A549 (cell line): ENCODE results near the gene L3MBTL2. TPM values are rescaled to one million over a fixed set of nuclear protein-coding genes. Genes with fewer than 3 reads are reported as not detected.

Experiments
- ATAC-seq, 2 experiments: fragments of 200-7000 bp in 1 of 2; fragments of >200 bp in 1 of 2; cut with Nextera tagmentation in 1 of 2; cut with Tn5 transposase in 1 of 2; 3 replicates each; pipeline versions ENCODE4 v1.8.0 to v1.9.1; 2018 to 2020; ENCODE audit warnings: mild to moderate bottlenecking in 1 of 2, moderate library complexity in 1 of 2
- CTCF ChIA-PET: fragments of 300-600 bp; sonication (Branson Sonifier 250); formaldehyde crosslinking; extraction: SDS; loops from one replicate; lab custom pipeline; 2021; ENCODE audit warnings: antibody characterized with exemption, inconsistent platforms; lab: Yijun Ruan, JAX
- POLR2A ChIA-PET: fragments of 350-600 bp; formaldehyde crosslinking; extraction: SDS; loops from one replicate; lab custom pipeline; 2021; ENCODE audit warnings: antibody characterized with exemption, inconsistent platforms; lab: Yijun Ruan, JAX
- DNase-seq, 2 experiments: peaks; one replicate each; pipeline versions ENCODE4 v3.0.0 to v3.0.0-alpha.2; 2011 to 2016; ENCODE audit warnings: low read depth in 1 of 2, low spot score in 1 of 2
- FAIRE-seq: peaks from 2 replicates; lab custom pipeline; 2011; peaks lifted over from hg19 to GRCh38; lab: Jason Lieb, UNC
- H3K27ac ChIP-seq, 2 experiments: fragments of >200 bp; sonication (Bioruptor Twin); formaldehyde crosslinking; 3 replicates each; pipeline ENCODE4 v1.5.1; 2016 to 2017
- H3K4me1 ChIP-seq: fragments of >200 bp; sonication (Bioruptor Twin); formaldehyde crosslinking; 3 replicates; pipeline ENCODE4 v1.6.1; 2016
- H3K4me2 ChIP-seq: fragments of >200 bp; sonication (Bioruptor Twin); formaldehyde crosslinking; 3 replicates; pipeline ENCODE4 v1.6.1; 2016
- H3K4me3 ChIP-seq: fragments of >200 bp; sonication (Bioruptor Twin); formaldehyde crosslinking; 3 replicates; pipeline ENCODE4 v1.5.1; 2016
- H3K9me3 ChIP-seq: fragments of >200 bp; sonication (Bioruptor Twin); formaldehyde crosslinking; 3 replicates; pipeline ENCODE4 v1.6.1; 2016
- BHLHE40 ChIP-seq: IDR thresholded peaks from 2 replicates; pipeline ENCODE4 v1.6.1; 2012; ENCODE audit warnings: low read depth, low read length, inconsistent platforms
- CHD2 ChIP-seq: fragments of 150-350 bp; IDR thresholded peaks from 2 replicates; pipeline ENCODE4 v1.6.1; 2014; ENCODE audit warnings: low read length; ENCODE audit not compliant: partially characterized antibody
- E2F6 ChIP-seq: IDR thresholded peaks from 2 replicates; pipeline ENCODE4 v1.6.1; 2012; ENCODE audit warnings: low read depth, borderline replicate concordance
- EHF ChIP-seq: fragments of 250-450 bp; sonication (Bioruptor Pico); IDR thresholded peaks from 2 replicates; pipeline ENCODE4 v1.5.0; 2020; ENCODE audit warnings: mild to moderate bottlenecking
- EP300 ChIP-seq, 2 experiments: fragments of >200 bp; sonication (Bioruptor Twin); formaldehyde crosslinking; IDR thresholded peaks; 2 replicates in 1 of 2; 3 replicates in 1 of 2; pipeline ENCODE4 v1.6.1; 2016 to 2017
- ESRRA ChIP-seq: fragments of 150-350 bp; IDR thresholded peaks from 2 replicates; pipeline ENCODE4 v1.6.1; 2014; ENCODE audit warnings: mild to moderate bottlenecking, low read length, borderline replicate concordance
- FOSL2 ChIP-seq, 2 experiments: fragments of 450-650 bp in 1 of 2; fragments of >200 bp in 1 of 2; sonication (Bioruptor Twin) in 1 of 2; formaldehyde crosslinking; IDR thresholded peaks; 2 replicates each; pipeline versions ENCODE4 v1.5.0 to v1.6.1; 2016 to 2020; ENCODE audit warnings: mild to moderate bottlenecking in 1 of 2, moderate library complexity in 1 of 2
- HEYL ChIP-seq: fragments of 250-450 bp; sonication (Bioruptor Pico); IDR thresholded peaks from 2 replicates; pipeline ENCODE4 v1.8.0; 2021; ENCODE audit warnings: mild to moderate bottlenecking, moderate library complexity
- HOXA7 ChIP-seq: fragments of 250-450 bp; sonication (Bioruptor Pico); IDR thresholded peaks from 2 replicates; pipeline ENCODE4 v1.5.0; 2020; ENCODE audit warnings: mild to moderate bottlenecking, moderate library complexity
- MAX ChIP-seq: IDR thresholded peaks from 2 replicates; pipeline ENCODE4 v1.6.1; 2012
- MYC ChIP-seq: IDR thresholded peaks from 2 replicates; pipeline ENCODE4 v1.6.1; 2012; ENCODE audit warnings: mild to moderate bottlenecking, inconsistent platforms, low read length, improper control_type of control experiment, borderline replicate concordance
- NFE2L2 ChIP-seq: fragments of 150-350 bp; conservative IDR thresholded peaks from 2 replicates; pipeline ENCODE4 v1.6.1; 2014; ENCODE audit warnings: low read length
- NR3C1 ChIP-seq: fragments of >200 bp; sonication (Bioruptor Twin); formaldehyde crosslinking; IDR thresholded peaks from 3 replicates; pipeline ENCODE4 v1.6.1; 2017
- POLR2AphosphoS2 ChIP-seq: conservative IDR thresholded peaks from 2 replicates; pipeline ENCODE4 v1.6.1; 2012; ENCODE audit warnings: low read length, improper control_type of control experiment, inconsistent platforms
- RARB ChIP-seq: fragments of 250-450 bp; sonication (Bioruptor Pico); IDR thresholded peaks from 2 replicates; pipeline ENCODE4 v1.8.0; 2021; ENCODE audit warnings: mild to moderate bottlenecking, moderate library complexity
- REST ChIP-seq: fragments of 200-600 bp; sonication (generic); IDR thresholded peaks from 2 replicates; pipeline ENCODE4 v1.6.1; 2016; ENCODE audit warnings: antibody characterized with exemption, mild to moderate bottlenecking, moderate library complexity
- RNF2 ChIP-seq: fragments of 200-600 bp; sonication (generic); IDR thresholded peaks from 2 replicates; pipeline ENCODE4 v1.6.1; 2016; ENCODE audit warnings: low read depth, mild to moderate bottlenecking, antibody characterized with exemption, moderate library complexity, borderline replicate concordance
- TFCP2L1 ChIP-seq: fragments of 250-450 bp; sonication (Bioruptor Pico); IDR thresholded peaks from 2 replicates; pipeline ENCODE4 v1.5.0; 2021; ENCODE audit warnings: mild to moderate bottlenecking
- TP53 ChIP-seq: fragments of 250-450 bp; sonication (Bioruptor Pico); IDR thresholded peaks from 2 replicates; pipeline ENCODE4 v1.5.0; 2021; ENCODE audit warnings: mild to moderate bottlenecking, moderate library complexity
- ZC3H11A ChIP-seq: fragments of 450-650 bp; IDR thresholded peaks from 2 replicates; pipeline ENCODE4 v1.6.1; 2014; ENCODE audit warnings: antibody characterized with exemption, mild to moderate bottlenecking
- ZFP36 ChIP-seq: fragments of 450-650 bp; IDR thresholded peaks from 2 replicates; pipeline ENCODE4 v1.6.1; 2014; ENCODE audit warnings: borderline replicate concordance; ENCODE audit not compliant: partially characterized antibody
- ZNF302 ChIP-seq: fragments of 250-450 bp; sonication (Bioruptor Pico); IDR thresholded peaks from 2 replicates; pipeline ENCODE4 v1.9.0; 2021; ENCODE audit warnings: inconsistent platforms, mild to moderate bottlenecking, moderate library complexity
- ZSCAN20 ChIP-seq: fragments of 250-450 bp; sonication (Bioruptor Pico); IDR thresholded peaks from 2 replicates; pipeline ENCODE4 v1.8.0; 2022; ENCODE audit warnings: mild to moderate bottlenecking, moderate library complexity
- WGBS: methylation state at CpG from one replicate; pipeline ENCODE4 v1.1.6; 2017; ENCODE audit errors: missing lambda C conversion rate; 5-methylcytosine and 5-hydroxymethylcytosine counted together
- polyA plus RNA-seq, 4 experiments: library from polyadenylated mRNA; depleted of rRNA in 3 of 4; stranded (reverse); fragments of >200 nt; fragmentation: RNase III in 1 of 4; extraction: RNeasy Plus Mini Kit Qiagen cat#74134 plus additional on column Dnase treatment in 1 of 4; gene quantifications; 2 replicates in 3 of 4; 3 replicates in 1 of 4; pipeline ENCODE4 v1.2.3, GENCODE V29; 2011 to 2017

The L3MBTL2 gene
- polyA plus RNA-seq, 2 of the 4 experiments (the other 2 are of a cell fraction), result 14.5 to 17.0 TPM

- Histone ChIP-seq H3K4me1 (no peaks in the 10 kb centered on the region), H3K4me3 (peak overlapping the region; percentile 78), H3K4me2 (peak overlapping the region; percentile 87), H3K9me3 (no peaks in the 10 kb centered on the region), H3K27ac (peak overlapping the region in 1 of 2 experiments; percentile 88; a peak in 3 of 6 replicates)
- peak; percentile 58 to 75; a peak in 3 of 6 replicates for ATAC-seq
- DNase-seq, result no peak
- WGBS, result 3% methylated on average over 9 of the region's 9 CpGs
- FAIRE-seq, result no peak
- CTCF ChIA-PET, result interaction anchor here (0.6 to 1.3 kb wide), 6 partner anchors 17 to 275 kb away, joined by 3 read pairs; no protein-coding TSS in a partner anchor
- POLR2A ChIA-PET, result interaction anchor here (0.6 kb wide), 4 partner anchors 10 to 297 kb away, joined by 3 to 6 read pairs (median 6); no protein-coding TSS in a partner anchor
- TF ChIP-seq BHLHE40 (no peak), MAX (no peak), REST (no peak), ZFP36 (no peak), ESRRA (no peak), HOXA7 (CRISPR knock-in tag) (no peak), HEYL (CRISPR knock-in tag) (no peak), ZNF302 (no peak), NFE2L2 (no peak), RNF2 (no peak), ZC3H11A (no peak), TFCP2L1 (CRISPR knock-in tag) (no peak), RARB (CRISPR knock-in tag) (no peak), CHD2 (no peak), EP300 (IDR thresholded peaks at IDR 0.05) (no peak), FOSL2 (IDR thresholded peaks at IDR 0.05) (no peak), FOSL2 (CRISPR knock-in tag; IDR thresholded peaks at IDR 0.05) (no peak), NR3C1 (no peak), TP53 (CRISPR knock-in tag) (no peak)
- TF ChIP-seq, all 56 proteins: peak for 0
Observed at GRCh38 chr22:41198027-41198580, 7.0 kb upstream of the L3MBTL2 start.

GRCh38 chr22:41201141-41201540 lies 4.0 kb upstream of the L3MBTL2 start:
- ChIA-PET POLR2A (no interaction called here), CTCF (no interaction called here)
- WGBS, result 62% methylated on average over 10 of the region's 10 CpGs
- TF ChIP-seq MYC (no peak), ZNF302 (no peak), POLR2AphosphoS2 (no peak)
- H3K4me3 ChIP-seq, result no peak overlapping the region
- H3K4me1 ChIP-seq, result no peaks in the 10 kb centered on the region
- H3K4me2 ChIP-seq, result no peak overlapping the region
- no peaks in the 10 kb centered on the region for H3K9me3 ChIP-seq
- DNase-seq (no peak), FAIRE-seq (no peak), ATAC-seq (no peak)
- no peak overlapping the region for H3K27ac ChIP-seq

GRCh38 chr22:41203118-41203517 lies 2.0 kb upstream of the L3MBTL2 start:
- Histone ChIP-seq H3K9me3 (no peaks in the 10 kb centered on the region), H3K4me2 (no peak overlapping the region), H3K4me1 (no peaks in the 10 kb centered on the region), H3K27ac (no peak overlapping the region), H3K4me3 (no peak overlapping the region)
- no peak for ATAC-seq
- no peak for FAIRE-seq
- ChIA-PET CTCF (no interaction called here), POLR2A (no interaction called here)
- 78% methylated on average over 2 of the region's 2 CpGs for WGBS
- no peak for DNase-seq
- no peak for TF ChIP-seq REST
- TF ChIP-seq ZSCAN20 (CRISPR knock-in tag), result no peak
- TF ChIP-seq EP300 (IDR thresholded peaks at IDR 0.05), result no peak
- no peak for TF ChIP-seq FOSL2 (IDR thresholded peaks at IDR 0.05)
- no peak for TF ChIP-seq FOSL2 (CRISPR knock-in tag; IDR thresholded peaks at IDR 0.05)
- TF ChIP-seq E2F6, result no peak
- no peak for TF ChIP-seq EHF (CRISPR knock-in tag)
